Measurements from ENCODE around the gene DPH3. TPM values are rescaled to one million over a fixed set of nuclear protein-coding genes. Genes with fewer than 3 reads are reported as not detected.

DPH3 gene
- polyA plus RNA-seq, 1 experiment, result 31.4 TPM

- ChIA-PET CTCF (interaction anchor here (0.8 to 1.5 kb wide), 3 partner anchors 9 to 210 kb away, joined by 3 to 6 read pairs (median 3); no protein-coding TSS in a partner anchor), POLR2A (no interaction called here)
- no peak overlapping the region for H3K27ac ChIP-seq (ENCODE audit: low read depth, low read length)
- H3K4me3 ChIP-seq (ENCODE audit: low read depth, low read length), result no peak overlapping the region
- no peak for TF ChIP-seq CTCF (IDR thresholded peaks at IDR 0.05; ENCODE audit: low read depth, low read length)
- H3K27me3 ChIP-seq (ENCODE audit: control insufficient read depth, insufficient read depth, low read length), result no peaks in the 10 kb centered on the region
- DNase-seq (ENCODE audit: low read depth, low spot score), result no peak
- no peaks in the 10 kb centered on the region for H3K9me3 ChIP-seq (ENCODE audit: control insufficient read depth, insufficient read depth, low read length)
These were observed 5.9 kb downstream of the DPH3 start for GRCh38 chr3:16258866-16259265.

- POLR2A ChIA-PET, result no interaction called here
- no peak for DNase-seq (ENCODE audit: low read depth, low spot score)
- Histone ChIP-seq H3K4me3 (ENCODE audit: low read depth, low read length) (no peak overlapping the region), H3K9me3 (ENCODE audit: control insufficient read depth, insufficient read depth, low read length) (no peaks in the 10 kb centered on the region), H3K27me3 (ENCODE audit: control insufficient read depth, insufficient read depth, low read length) (no peaks in the 10 kb centered on the region), H3K27ac (ENCODE audit: low read depth, low read length) (no peak overlapping the region)
- CTCF ChIA-PET, result interaction anchor here (0.8 kb wide), 1 partner anchor 209 kb away, joined by 3 read pairs; no protein-coding TSS in a partner anchor
- no peak for TF ChIP-seq CTCF (IDR thresholded peaks at IDR 0.05; ENCODE audit: low read depth, low read length)
These were observed 6.6 kb downstream of the DPH3 start for GRCh38 chr3:16258177-16258576.

GRCh38 chr3:16257309-16257708 lies 7.4 kb downstream of the DPH3 start:
- Histone ChIP-seq H3K27me3 (ENCODE audit: control insufficient read depth, insufficient read depth, low read length) (no peaks in the 10 kb centered on the region), H3K4me3 (ENCODE audit: low read depth, low read length) (no peak overlapping the region), H3K9me3 (ENCODE audit: control insufficient read depth, insufficient read depth, low read length) (no peaks in the 10 kb centered on the region), H3K27ac (ENCODE audit: low read depth, low read length) (no peak overlapping the region)
- no peak for DNase-seq (ENCODE audit: low read depth, low spot score)
- ChIA-PET POLR2A (no interaction called here), CTCF (interaction anchor here (0.8 kb wide), 1 partner anchor 9 kb away, joined by 3 read pairs; no protein-coding TSS in a partner anchor)
- no peak for TF ChIP-seq CTCF (IDR thresholded peaks at IDR 0.05; ENCODE audit: low read depth, low read length)

GRCh38 chr3:16255726-16256125 lies 9.0 kb downstream of the DPH3 start:
- DNase-seq (ENCODE audit: low read depth, low spot score), result no peak
- Histone ChIP-seq H3K27ac (ENCODE audit: low read depth, low read length) (no peak overlapping the region), H3K4me3 (ENCODE audit: low read depth, low read length) (no peak overlapping the region), H3K27me3 (ENCODE audit: control insufficient read depth, insufficient read depth, low read length) (no peaks in the 10 kb centered on the region), H3K9me3 (ENCODE audit: control insufficient read depth, insufficient read depth, low read length) (no peaks in the 10 kb centered on the region)
- TF ChIP-seq CTCF (IDR thresholded peaks at IDR 0.05; ENCODE audit: low read depth, low read length), result no peak
- ChIA-PET POLR2A (interaction anchor here (0.5 kb wide), 1 partner anchor 8 kb away, joined by 3 read pairs; no protein-coding TSS in a partner anchor), CTCF (no interaction called here)

- CTCF ChIA-PET, result interaction anchor here (0.7 kb wide), 1 partner anchor 440 kb away, joined by 3 read pairs; no protein-coding TSS in a partner anchor
These were observed 9.4 kb downstream of the DPH3 start for GRCh38 chr3:16255326-16255725.

More at GRCh38 chr3:16255326-16255725, 9.4 kb downstream of the DPH3 start:
- H3K27me3 ChIP-seq (ENCODE audit: control insufficient read depth, insufficient read depth, low read length), result no peaks in the 10 kb centered on the region
- POLR2A ChIA-PET, result interaction anchor here (0.5 kb wide), 1 partner anchor 8 kb away, joined by 3 read pairs; no protein-coding TSS in a partner anchor
- TF ChIP-seq CTCF (IDR thresholded peaks at IDR 0.05; ENCODE audit: low read depth, low read length), result no peak
- no peak overlapping the region for H3K4me3 ChIP-seq (ENCODE audit: low read depth, low read length)
- no peaks in the 10 kb centered on the region for H3K9me3 ChIP-seq (ENCODE audit: control insufficient read depth, insufficient read depth, low read length)
- H3K27ac ChIP-seq (ENCODE audit: low read depth, low read length), result no peak overlapping the region
- DNase-seq (ENCODE audit: low read depth, low spot score), result no peak
